ENCODE data around the gene GPAT3. TPM values are rescaled to one million over a fixed set of nuclear protein-coding genes. Genes with fewer than 3 reads are reported as not detected.

The GPAT3 gene
- total and polyA plus RNA-seq, 2 of the 8 experiments (the other 6 are each of a cell fraction or from before 2014, with no cell fraction given), result 0.23 to 2.0 TPM

DNA sequence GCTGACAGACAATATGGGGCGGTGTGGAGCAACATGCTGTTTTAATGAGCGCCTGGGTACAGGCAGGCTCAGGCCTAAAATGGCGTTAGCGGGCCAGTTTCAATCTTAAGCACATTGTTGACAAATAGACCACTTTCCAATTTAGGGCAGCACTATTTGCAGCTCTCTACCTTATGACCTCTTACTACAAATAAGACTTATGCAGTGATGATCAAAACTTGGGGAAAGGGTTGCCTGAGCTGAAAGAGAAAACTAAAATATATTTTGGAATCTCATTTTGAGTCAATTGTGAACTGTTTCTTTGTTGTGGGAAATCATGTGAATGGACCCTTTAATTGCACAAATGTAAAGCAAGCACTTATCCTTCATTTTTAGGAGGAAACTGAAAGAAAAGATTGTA, 25.5 kb upstream of the GPAT3 start (continued):
- TF ChIP-seq CREB1 (IDR thresholded peaks at IDR 0.05), result no peak
- TF ChIP-seq NRF1 (IDR thresholded peaks at IDR 0.05; ENCODE audit: low read depth, low read length), result no peak
- no peak for TF ChIP-seq SRF (IDR thresholded peaks at IDR 0.05; ENCODE audit: low read depth, low read length)
- TF ChIP-seq KDM5A (IDR thresholded peaks at IDR 0.05; ENCODE audit: low read length), result no peak
- TF ChIP-seq PHF8 (conservative IDR thresholded peaks at IDR 0.05; ENCODE audit: low read depth, low read length), result no peak
- TF ChIP-seq, protein P1, sequence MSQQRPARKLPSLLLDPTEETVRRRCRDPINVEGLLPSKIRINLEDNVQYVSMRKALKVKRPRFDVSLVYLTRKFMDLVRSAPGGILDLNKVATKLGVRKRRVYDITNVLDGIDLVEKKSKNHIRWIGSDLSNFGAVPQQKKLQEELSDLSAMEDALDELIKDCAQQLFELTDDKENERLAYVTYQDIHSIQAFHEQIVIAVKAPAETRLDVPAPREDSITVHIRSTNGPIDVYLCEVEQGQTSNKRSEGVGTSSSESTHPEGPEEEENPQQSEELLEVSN (IDR thresholded peaks at IDR 0.05), result no peak
- TF ChIP-seq ASH2L (IDR thresholded peaks at IDR 0.05; ENCODE audit: low read length), result no peak

All from H1 (cell line).